ENCODE measurements around the gene TSSC4. TPM values are rescaled to one million over a fixed set of nuclear protein-coding genes. Genes with fewer than 3 reads are reported as not detected.

TSSC4 gene
- total RNA-seq, 1 experiment from 2014 or later = 60.9 TPM

DNA sequence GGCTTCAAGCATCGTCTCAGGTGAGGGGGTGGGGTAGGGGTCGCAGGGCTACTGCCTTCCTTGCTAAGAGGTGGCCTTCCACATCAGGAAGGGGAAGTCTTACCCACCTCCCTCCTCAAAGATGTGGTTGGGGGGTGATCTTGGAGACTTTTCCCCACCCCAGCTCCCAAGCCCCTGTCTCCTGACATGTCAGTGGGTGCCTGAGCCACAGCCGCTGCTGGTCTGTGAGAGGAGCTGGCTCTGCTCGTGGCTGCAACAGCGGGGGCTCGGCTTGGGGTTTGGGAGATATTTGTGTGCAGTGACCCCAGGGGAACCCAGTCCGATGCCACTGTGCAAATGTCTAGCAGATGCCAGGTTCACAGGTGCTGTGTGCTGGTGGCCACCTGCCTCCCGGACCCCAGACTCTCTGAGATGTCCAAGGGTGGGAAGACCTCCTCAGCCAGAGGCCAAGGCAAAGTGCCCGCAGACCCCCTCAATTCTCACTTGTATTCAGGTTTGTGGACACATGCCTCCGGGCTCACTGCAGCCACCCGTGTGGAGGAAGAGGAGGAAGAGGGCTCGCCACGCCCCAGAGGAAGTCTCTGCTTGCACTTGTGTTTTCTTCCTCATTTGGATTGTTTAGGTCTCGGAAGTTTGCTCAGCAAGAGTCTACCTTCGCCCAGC, 46.2 kb downstream of the TSSC4 start:
- Histone ChIP-seq H3K4me3 (ENCODE audit: low read depth, low read length) (no peak overlapping the region), H3K36me3 (ENCODE audit: control insufficient read depth, insufficient read depth, low read length) (no peaks in the 10 kb centered on the region), H3K9me3 (no peaks in the 10 kb centered on the region), H3K27me3 (replicated peaks; ENCODE audit: control insufficient read depth, insufficient read depth, low read length) (peaks cover 6% of the 10 kb centered on the region), H3K4me1 (no peaks in the 10 kb centered on the region)
- ChIA-PET POLR2A (no interaction called here), CTCF (no interaction called here)
- intact Hi-C loops (cut with micrococcal nuclease; ENCODE audit: unreplicated experiment) = no loop called here
- BruUV-seq (replicated peaks) = no TSS peak
- no peak for TF ChIP-seq CTCF (IDR thresholded peaks at IDR 0.05; ENCODE audit: insufficient read depth in 1 of 2, low read depth in 1 of 2, low read length in 1 of 2, severe bottlenecking in 1 of 2, unreplicated experiment in 1 of 2)
- no peaks in the 10 kb centered on the region for H3K36me3 Mint-ChIP-seq (ENCODE audit: insufficient read depth, unreplicated experiment)
- H3K27ac Mint-ChIP-seq (ENCODE audit: unreplicated experiment) = no peak overlapping the region
- no peaks in the 10 kb centered on the region for H3K9me3 Mint-ChIP-seq (ENCODE audit: unreplicated experiment)
- DNase-seq = no peak
- H3K4me3 Mint-ChIP-seq (ENCODE audit: unreplicated experiment) = no peak overlapping the region
- peaks cover 13% of the 10 kb centered on the region for H3K27me3 Mint-ChIP-seq (ENCODE audit: insufficient read depth, unreplicated experiment)
- no peaks in the 10 kb centered on the region for H3K4me1 Mint-ChIP-seq (ENCODE audit: low read depth, unreplicated experiment)

DNA sequence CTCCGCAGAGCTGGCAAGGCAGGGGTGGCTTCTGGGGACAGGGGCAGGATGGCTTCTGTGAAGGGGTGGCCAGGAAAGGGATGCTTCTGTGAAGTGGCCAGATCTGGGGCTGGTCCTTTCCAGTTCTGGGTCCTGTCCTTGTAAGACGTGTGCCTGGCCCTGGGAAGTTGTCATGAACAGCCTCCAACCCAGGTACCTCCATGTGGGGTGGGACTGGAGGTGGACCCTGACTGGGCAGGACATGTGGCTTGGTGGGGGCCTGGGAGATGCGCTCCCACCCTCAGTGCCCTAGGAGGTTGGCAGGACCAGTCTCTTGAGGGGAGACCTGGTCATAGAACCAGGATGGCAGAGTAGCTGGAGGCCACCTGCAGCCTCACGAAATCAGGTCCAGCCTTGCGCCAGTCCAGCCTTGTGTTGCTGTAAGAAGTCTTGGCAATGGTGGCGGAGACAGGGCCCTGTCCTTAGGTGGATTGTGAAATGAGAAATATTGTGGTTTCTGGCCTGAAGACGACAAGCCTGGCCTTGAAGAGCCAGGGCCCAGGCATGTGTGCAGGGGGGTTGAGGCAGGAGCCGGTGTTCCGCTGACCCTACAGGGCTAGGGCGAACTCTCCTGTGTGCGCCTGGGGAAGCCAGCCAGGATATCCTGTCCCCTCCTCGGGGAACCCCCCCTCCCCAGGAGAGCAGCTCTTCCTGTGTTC, 46.9 kb downstream of the TSSC4 start:
- Mint-ChIP-seq H3K9me3 (ENCODE audit: unreplicated experiment) (no peaks in the 10 kb centered on the region), H3K4me3 (ENCODE audit: unreplicated experiment) (no peak overlapping the region), H3K4me1 (ENCODE audit: low read depth, unreplicated experiment) (no peaks in the 10 kb centered on the region), H3K36me3 (ENCODE audit: insufficient read depth, unreplicated experiment) (no peaks in the 10 kb centered on the region), H3K27me3 (ENCODE audit: insufficient read depth, unreplicated experiment) (peaks cover 13% of the 10 kb centered on the region), H3K27ac (ENCODE audit: unreplicated experiment) (no peak overlapping the region)
- BruUV-seq (replicated peaks) = no TSS peak
- CTCF ChIA-PET = no interaction called here
- no peak for TF ChIP-seq CTCF (IDR thresholded peaks at IDR 0.05; ENCODE audit: insufficient read depth in 1 of 2, low read depth in 1 of 2, low read length in 1 of 2, severe bottlenecking in 1 of 2, unreplicated experiment in 1 of 2)
- DNase-seq = no peak
- no peaks in the 10 kb centered on the region for H3K4me1 ChIP-seq
- H3K4me3 ChIP-seq (ENCODE audit: low read depth, low read length) = no peak overlapping the region
- H3K9me3 ChIP-seq = no peaks in the 10 kb centered on the region
- H3K36me3 ChIP-seq (ENCODE audit: control insufficient read depth, insufficient read depth, low read length) = no peaks in the 10 kb centered on the region
- intact Hi-C loops (cut with micrococcal nuclease; ENCODE audit: unreplicated experiment) = no loop called here
- peaks cover 6% of the 10 kb centered on the region for H3K27me3 ChIP-seq (replicated peaks; ENCODE audit: control insufficient read depth, insufficient read depth, low read length)
- POLR2A ChIA-PET = no interaction called here

DNA sequence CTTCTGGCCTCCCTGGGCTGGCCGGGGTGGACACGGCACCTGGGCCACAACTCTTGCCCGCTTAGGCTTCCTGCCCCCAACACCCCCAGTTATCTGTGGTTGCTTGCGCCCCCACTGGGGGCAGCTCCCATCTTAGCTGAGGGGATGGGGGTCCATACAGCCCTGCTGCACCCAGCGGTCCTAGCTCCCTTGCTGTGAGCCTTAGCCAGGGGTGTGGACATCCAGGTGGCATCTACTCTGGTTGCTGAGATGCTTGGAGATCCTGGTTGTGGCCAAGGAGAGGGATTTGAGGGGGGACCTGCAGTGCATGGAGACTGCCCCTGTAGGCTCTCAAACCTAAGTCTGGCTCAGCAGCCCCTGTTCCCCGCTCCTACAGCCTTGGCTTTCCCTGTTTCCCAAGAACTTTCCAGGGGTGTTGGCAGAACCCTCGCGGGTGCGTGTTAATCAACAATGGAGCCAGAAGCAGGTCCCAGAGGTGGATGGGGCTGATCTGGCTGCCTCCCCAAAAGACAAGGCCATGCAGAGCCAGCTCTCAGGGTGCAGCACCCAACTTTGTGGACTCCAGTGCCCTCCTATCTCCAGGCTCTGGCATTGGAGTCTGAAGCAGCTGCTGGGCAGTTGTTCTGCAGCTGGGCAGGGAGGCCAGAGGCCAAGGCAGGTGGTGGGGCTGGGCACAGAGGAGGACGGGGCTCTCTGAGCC, 47.6 kb downstream of the TSSC4 start:
- peaks cover 14% of the 10 kb centered on the region for H3K27me3 Mint-ChIP-seq (ENCODE audit: insufficient read depth, unreplicated experiment)
- H3K27ac Mint-ChIP-seq (ENCODE audit: unreplicated experiment) = no peak overlapping the region
- peaks cover 6% of the 10 kb centered on the region for H3K27me3 ChIP-seq (replicated peaks; ENCODE audit: control insufficient read depth, insufficient read depth, low read length)
- no peaks in the 10 kb centered on the region for H3K9me3 ChIP-seq
- no TSS peak for BruUV-seq (replicated peaks)
- H3K4me1 ChIP-seq = no peaks in the 10 kb centered on the region
- POLR2A ChIA-PET = no interaction called here
- no peaks in the 10 kb centered on the region for H3K9me3 Mint-ChIP-seq (ENCODE audit: unreplicated experiment)
- H3K4me3 ChIP-seq (ENCODE audit: low read depth, low read length) = no peak overlapping the region
- no peaks in the 10 kb centered on the region for H3K4me1 Mint-ChIP-seq (ENCODE audit: low read depth, unreplicated experiment)
- intact Hi-C loops (cut with micrococcal nuclease; ENCODE audit: unreplicated experiment) = no loop called here
- no peaks in the 10 kb centered on the region for H3K36me3 Mint-ChIP-seq (ENCODE audit: insufficient read depth, unreplicated experiment)
- no peak overlapping the region for H3K4me3 Mint-ChIP-seq (ENCODE audit: unreplicated experiment)
- no peak for TF ChIP-seq CTCF (IDR thresholded peaks at IDR 0.05; ENCODE audit: insufficient read depth in 1 of 2, low read depth in 1 of 2, low read length in 1 of 2, severe bottlenecking in 1 of 2, unreplicated experiment in 1 of 2)
- no peaks in the 10 kb centered on the region for H3K36me3 ChIP-seq (ENCODE audit: control insufficient read depth, insufficient read depth, low read length)
- CTCF ChIA-PET = no interaction called here
- no peak for DNase-seq
